GM12872 (cell line): ENCODE results near the gene AMH.

Source experiments
- TF ChIP-seq, protein P1 (sequence below): IDR thresholded peaks from 3 replicates; pipeline ENCODE4 v1.5.1; 2011; ENCODE audit warnings: low read depth, mild to moderate bottlenecking, low read length, moderate library complexity; ENCODE audit not compliant: insufficient read depth

AMH gene

DNA sequence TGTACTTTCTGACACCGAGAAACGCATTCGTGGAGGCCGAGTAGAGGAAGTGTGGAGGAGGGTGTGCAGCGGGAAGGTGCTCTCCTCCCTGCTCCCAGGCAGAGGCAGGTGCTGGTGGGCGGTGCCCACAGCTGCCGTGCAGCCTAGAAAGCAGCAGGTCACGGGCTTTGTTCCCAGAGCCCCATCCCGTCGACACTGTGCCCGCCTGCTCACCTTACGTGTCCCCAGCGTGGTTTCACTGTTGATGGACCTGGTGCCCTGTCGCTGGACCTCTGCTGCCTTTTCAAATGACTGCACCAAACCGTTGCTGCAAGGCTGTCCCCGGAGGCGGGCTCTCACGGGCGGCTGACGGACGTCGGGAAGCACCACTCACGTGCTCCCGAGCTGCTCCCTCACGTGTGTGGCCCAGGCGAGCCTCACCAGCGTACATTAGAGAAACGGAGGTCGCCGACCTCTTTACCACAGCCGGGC is 33.8 kb upstream of the AMH start:
- TF ChIP-seq, protein P1, sequence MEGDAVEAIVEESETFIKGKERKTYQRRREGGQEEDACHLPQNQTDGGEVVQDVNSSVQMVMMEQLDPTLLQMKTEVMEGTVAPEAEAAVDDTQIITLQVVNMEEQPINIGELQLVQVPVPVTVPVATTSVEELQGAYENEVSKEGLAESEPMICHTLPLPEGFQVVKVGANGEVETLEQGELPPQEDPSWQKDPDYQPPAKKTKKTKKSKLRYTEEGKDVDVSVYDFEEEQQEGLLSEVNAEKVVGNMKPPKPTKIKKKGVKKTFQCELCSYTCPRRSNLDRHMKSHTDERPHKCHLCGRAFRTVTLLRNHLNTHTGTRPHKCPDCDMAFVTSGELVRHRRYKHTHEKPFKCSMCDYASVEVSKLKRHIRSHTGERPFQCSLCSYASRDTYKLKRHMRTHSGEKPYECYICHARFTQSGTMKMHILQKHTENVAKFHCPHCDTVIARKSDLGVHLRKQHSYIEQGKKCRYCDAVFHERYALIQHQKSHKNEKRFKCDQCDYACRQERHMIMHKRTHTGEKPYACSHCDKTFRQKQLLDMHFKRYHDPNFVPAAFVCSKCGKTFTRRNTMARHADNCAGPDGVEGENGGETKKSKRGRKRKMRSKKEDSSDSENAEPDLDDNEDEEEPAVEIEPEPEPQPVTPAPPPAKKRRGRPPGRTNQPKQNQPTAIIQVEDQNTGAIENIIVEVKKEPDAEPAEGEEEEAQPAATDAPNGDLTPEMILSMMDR: no peak

DNA sequence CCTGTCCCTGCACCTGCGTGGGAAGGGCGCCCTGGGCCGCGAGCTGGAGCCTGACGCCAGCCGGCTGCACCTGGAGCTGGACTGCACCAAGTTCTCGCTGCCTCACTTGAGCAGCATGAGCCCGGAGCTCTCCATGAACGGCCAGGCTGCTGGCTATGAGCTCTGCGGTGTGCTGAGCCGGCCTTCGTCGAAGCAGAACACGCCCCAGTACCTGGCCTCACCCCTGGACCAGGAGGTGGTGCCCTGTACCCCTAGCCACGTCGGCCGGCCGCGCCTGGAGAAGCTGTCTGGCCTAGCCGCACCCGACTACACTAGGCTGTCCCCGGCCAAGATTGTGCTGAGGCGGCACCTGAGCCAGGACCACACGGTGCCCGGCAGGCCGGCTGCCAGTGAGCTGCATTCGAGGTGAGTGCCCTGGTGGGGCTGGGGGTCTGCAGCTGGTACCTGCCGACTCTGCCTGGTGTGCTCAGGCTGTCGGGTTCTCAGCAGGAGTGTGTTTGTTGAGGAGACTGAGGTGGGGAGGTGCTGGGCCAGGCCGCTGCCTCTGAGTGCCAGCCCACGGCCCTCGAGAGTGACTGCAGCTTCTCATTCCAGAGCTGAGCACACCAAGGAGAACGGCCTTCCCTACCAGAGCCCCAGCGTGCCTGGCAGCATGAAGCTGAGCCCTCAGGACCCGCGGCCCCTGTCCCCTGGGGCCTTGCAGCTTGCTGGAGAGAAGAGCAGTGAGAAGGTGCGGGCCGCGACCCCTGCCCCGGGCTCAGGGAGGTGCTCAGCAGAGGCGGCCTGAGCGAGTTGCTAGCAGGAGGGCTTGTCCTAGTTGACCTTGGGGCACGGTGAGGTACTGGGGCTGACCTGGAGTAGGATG is 32.5 kb upstream of the AMH start:
- TF ChIP-seq, protein P1: no peak

DNA sequence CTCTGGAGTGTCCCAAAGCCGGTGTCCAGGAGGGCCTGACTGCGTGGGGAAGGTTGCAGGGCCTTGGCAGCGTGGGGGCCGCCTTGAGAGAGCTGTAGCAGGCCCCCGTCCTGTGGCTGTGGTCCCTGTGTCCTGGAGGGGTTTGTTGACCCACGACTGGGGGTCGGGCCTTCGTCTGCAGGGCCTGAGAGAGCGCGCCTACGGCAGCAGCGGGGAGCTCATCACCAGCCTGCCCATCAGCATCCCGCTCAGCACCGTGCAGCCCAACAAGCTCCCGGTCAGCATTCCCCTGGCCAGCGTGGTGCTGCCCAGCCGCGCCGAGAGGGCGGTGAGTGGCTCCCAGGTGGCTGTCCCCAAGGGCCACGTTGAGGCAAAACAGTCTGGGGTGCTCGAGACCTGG is 31.5 kb upstream of the AMH start:
- TF ChIP-seq, protein P1: no peak

DNA sequence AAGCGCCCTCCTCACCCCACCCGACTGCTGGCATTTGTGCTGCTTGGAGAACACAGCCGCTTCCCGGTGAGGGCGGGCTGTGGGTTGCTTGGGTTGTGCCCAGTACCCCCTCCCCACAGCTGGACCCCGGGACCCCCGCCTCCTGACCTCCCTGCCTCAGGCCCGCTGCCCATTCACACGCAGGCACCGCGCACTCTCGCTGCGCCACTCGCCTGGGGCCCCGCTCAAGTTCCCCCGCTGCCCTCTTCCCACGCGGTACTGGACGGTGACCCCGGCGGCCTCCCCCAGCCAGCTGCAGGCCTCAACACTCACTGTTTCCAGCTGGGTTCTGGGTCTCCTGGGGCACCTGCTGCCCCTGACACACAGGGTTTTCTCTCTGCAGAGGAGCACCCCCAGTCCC is 29.4 kb upstream of the AMH start:
- TF ChIP-seq, protein P1: no peak

DNA sequence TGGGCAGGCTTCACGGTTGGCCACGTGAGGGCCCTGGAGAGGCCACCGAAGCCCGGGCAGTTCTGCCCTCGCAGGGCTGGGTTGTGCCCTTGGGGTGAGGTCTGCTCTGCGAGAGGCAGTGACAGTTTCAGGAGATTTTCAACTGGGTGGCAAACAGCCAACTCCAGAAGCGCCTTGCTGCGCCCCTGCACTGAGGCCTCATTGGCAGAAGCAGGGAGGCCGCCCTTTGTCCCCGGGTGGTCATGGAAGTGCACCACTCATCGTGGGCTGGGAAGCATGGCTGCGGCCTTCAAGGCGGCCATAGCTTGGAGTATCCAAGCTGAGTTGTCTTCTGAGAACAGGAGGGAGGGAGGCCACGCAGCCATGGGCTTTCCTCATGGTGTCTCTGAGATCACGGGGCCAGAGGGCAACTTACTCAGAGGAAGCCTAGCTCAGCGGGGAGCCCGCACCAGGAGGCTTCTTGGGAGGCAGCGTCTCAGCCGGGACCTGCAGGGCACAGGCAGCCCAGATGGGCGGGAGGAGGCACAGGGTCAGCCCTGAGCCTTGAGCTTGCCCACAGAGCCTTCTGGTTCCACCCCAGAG is 27.8 kb upstream of the AMH start:
- TF ChIP-seq, protein P1: no peak

DNA sequence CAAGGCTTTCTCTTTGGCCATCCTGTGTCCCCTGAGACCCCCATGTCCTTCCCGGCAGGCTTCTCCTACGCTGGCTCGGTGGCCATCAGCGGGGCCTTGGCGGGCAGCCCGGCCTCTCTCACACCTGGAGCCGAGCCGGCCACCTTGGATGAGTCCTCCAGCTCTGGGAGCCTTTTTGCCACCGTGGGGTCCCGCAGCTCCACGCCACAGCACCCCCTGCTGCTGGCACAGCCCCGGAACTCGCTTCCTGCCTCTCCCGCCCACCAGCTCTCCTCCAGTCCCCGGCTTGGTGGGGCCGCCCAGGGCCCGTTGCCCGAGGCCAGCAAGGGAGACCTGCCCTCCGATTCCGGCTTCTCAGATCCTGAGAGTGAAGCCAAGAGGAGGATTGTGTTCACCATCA is 27.2 kb upstream of the AMH start:
- TF ChIP-seq, protein P1: no peak

DNA sequence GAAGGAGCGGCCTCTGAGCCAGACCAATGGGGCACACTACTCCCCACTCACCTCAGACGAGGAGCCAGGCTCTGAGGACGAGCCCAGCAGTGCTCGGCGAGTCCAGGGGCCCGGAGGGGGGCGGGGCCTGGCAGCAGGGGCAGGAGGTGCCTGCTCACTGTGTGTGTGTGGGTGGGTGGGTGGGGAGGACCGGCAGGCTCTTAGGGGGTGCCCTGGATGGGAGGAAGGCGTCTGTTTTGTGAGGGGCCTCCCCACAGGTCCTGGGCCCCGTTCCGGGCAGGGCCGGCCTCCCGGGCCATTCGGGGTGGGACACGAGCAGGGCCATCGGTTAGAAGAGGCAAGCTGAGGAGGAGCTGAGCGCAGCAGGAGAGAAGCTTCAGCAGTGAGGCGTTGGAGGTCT is 25.7 kb upstream of the AMH start:
- TF ChIP-seq, protein P1: no peak
